Mucosa of rectum (tissue), 2 donors: ENCODE results near the gene GRK4.

Experiments used
- H3K27ac ChIP-seq, 2 donors: one replicate each; pipeline ENCODE4 v1.7.0; 2013; ENCODE audit warnings: inconsistent platforms in 2 of 2, low read depth in 2 of 2, low read length in 2 of 2
- H3K27me3 ChIP-seq, 2 donors: one replicate each; pipeline ENCODE4 v1.7.0; 2013; ENCODE audit warnings: low read length in 2 of 2; ENCODE audit not compliant: control insufficient read depth in 2 of 2, insufficient read depth in 2 of 2
- H3K36me3 ChIP-seq, 2 donors: one replicate each; pipeline ENCODE4 v1.7.0; 2013; ENCODE audit warnings: low read length in 2 of 2; ENCODE audit not compliant: control insufficient read depth in 2 of 2, insufficient read depth in 2 of 2
- H3K4me1 ChIP-seq, 2 donors: one replicate each; pipeline ENCODE4 v1.7.0; 2013; ENCODE audit warnings: low read length in 2 of 2, mild to moderate bottlenecking in 1 of 2; ENCODE audit not compliant: control insufficient read depth in 2 of 2, insufficient read depth in 2 of 2
- H3K4me3 ChIP-seq, 2 donors: one replicate each; pipeline ENCODE4 v1.7.0; 2013; ENCODE audit warnings: low read length in 2 of 2
- H3K9ac ChIP-seq, 2 donors: one replicate each; pipeline ENCODE4 v1.7.0; 2013; ENCODE audit warnings: low read length in 2 of 2, low read depth in 1 of 2, mild to moderate bottlenecking in 1 of 2
- H3K9me3 ChIP-seq, 2 donors: one replicate each; pipeline ENCODE4 v1.7.0; 2013; ENCODE audit warnings: low read length in 2 of 2; ENCODE audit not compliant: control insufficient read depth in 2 of 2
- donor health status: healthy.
- donor health status: Normal muscosa, but diverticular disease.

Gene GRK4

DNA sequence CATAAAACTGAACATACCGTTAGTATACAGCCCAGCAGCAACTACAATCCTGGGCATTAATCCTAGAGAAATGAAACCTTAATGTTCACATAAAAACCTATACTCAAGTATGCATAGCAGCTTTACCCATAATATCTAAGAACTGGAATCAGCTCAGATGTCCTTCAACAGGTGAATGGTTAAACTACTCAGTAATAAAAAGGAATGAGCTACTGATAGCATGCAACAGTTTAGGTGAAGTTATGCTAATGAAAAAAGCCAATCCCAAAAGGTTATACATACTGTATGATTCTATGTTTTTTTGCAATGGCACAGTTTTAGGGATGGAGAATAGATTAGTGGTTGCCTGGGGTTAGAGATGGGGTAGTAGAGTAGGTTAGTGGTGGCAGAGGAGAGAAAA is 120.4 kb downstream of the GRK4 start:
- Histone ChIP-seq H3K27ac (no peak overlapping the region), H3K36me3 (peaks cover 4 to 9% of the 10 kb centered on the region in 2 donors), H3K27me3 (no peaks in the 10 kb centered on the region), H3K9ac (no peak overlapping the region), H3K9me3 (no peaks in the 10 kb centered on the region), H3K4me1 (no peaks in the 10 kb centered on the region), H3K4me3 (no peak overlapping the region)

DNA sequence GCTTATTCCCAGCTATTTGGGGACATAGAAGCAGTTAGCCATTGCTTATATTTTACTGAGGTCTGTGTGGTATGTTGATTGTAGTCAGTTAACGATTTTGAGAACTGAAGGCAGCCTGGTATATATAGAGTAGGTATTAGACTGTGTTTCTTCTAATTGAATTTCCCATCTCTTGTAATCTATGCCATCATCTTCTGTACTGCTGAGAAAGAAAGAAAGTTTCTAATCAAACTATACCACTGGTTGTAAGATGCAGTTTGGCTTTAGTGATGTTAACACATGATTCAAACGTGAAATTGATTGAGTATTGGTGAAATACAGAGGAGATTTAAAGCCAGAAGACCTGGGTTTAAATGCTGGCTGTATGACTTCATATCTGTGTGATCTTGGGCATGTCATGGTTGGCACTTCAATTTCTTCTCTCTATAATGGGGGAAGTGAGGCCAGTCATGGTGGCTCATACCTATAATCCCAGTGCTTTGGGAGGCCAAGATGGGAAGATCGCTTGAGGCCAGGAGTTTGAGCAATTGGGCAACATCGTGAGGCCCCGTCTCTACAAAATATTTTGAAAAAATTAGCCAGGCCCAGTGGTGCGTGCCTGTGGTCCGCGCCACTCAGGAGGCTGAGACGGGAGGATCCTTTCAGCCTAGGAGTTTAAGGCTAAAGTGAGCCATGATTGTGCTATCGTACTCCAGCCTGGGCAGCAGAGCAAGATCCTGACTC is 122.7 kb downstream of the GRK4 start:
- peaks cover 4 to 9% of the 10 kb centered on the region in 2 donors for H3K36me3 ChIP-seq
- no peak overlapping the region for H3K27ac ChIP-seq
- no peak overlapping the region for H3K4me3 ChIP-seq
- H3K27me3 ChIP-seq = no peaks in the 10 kb centered on the region
- no peaks in the 10 kb centered on the region for H3K4me1 ChIP-seq
- H3K9me3 ChIP-seq = no peaks in the 10 kb centered on the region
- no peak overlapping the region for H3K9ac ChIP-seq

DNA sequence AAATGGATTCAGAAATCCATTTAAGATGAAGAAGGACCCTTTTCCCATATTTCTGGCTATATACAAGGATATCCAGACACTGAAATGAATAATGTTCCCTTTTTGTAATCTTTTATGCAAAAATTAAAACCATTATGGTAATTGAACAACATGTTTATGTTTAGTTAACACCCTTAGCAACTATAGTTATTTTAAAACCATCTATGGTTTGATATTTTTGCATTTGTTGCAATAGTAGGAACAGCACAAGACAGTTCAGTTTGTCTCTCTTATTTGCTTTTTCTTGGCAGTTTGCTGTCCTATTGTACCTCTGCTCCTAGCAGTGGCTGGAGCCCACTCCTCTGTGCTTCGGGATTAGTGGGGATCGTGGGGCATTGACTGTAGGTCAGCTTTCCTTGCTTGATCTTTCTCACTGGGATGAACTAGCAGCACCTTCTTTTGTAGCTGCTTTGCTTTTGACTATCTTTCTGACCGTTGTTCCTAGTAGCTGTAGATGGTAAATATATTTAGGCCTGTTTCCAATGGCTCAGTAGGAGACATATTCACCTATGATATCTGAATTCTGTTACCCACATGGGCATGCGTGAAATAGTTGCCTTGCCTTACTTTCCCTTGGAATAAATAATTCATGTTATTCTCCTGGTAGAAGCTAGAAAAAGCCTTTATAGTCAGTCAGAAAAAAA is 123.9 kb downstream of the GRK4 start:
- H3K36me3 ChIP-seq = peaks cover 4 to 9% of the 10 kb centered on the region in 2 donors
- no peak overlapping the region for H3K27ac ChIP-seq
- H3K9me3 ChIP-seq = no peaks in the 10 kb centered on the region
- H3K4me3 ChIP-seq = no peak overlapping the region
- H3K9ac ChIP-seq = no peak overlapping the region
- H3K4me1 ChIP-seq = no peaks in the 10 kb centered on the region
- H3K27me3 ChIP-seq = no peaks in the 10 kb centered on the region
